ENCODE results near the gene SLC2A9.

- TF ChIP-seq CTCF (IDR thresholded peaks at IDR 0.05 in 4 of 5, conservative IDR thresholded peaks at IDR 0.05 in 1 of 5) (no peak), POLR2A (IDR thresholded peaks at IDR 0.05) (no peak)
Measured at GRCh38 chr4:9921326-9921725, 100.0 kb downstream of the SLC2A9 start.

Data from gastrocnemius medialis (tissue), 4 donors.